Testis (tissue), 2 donors: Measurements from ENCODE around the gene TOLLIP.

Experiments used
- CTCF ChIP-seq, 3 experiments: fragments of 450-650 bp in 2 of 3; fragments of 200-600 bp in 1 of 3; sonication (generic) in 1 of 3; IDR thresholded peaks; one replicate each; pipeline ENCODE4 v1.5.1; 2016 to 2019; ENCODE audit warnings: antibody characterized with exemption in 3 of 3, mild to moderate bottlenecking in 2 of 3, moderate library complexity in 1 of 3
- POLR2A ChIP-seq: fragments of 450-650 bp; IDR thresholded peaks from one replicate; pipeline ENCODE4 v1.6.1; 2017; ENCODE audit warnings: antibody characterized with exemption, mild to moderate bottlenecking, moderate library complexity

GRCh38 chr11:1258401-1259075, 50.9 kb downstream of the TOLLIP start:
- TF ChIP-seq CTCF (IDR thresholded peaks at IDR 0.05) (no peak), POLR2A (no peak)
